Chondrocyte (in vitro differentiated cells): ENCODE data around the gene TRIM68. TPM values are rescaled to one million over a fixed set of nuclear protein-coding genes. Genes with fewer than 3 reads are reported as not detected.

Source experiments
- DNase-seq: peaks from one replicate; pipeline ENCODE4 v3.0.0; 2021; ENCODE audit warnings: mixed read lengths, low spot score
- H3K27ac Mint-ChIP-seq: one replicate; pipeline ENCODE4 v1.8.0; 2021; ENCODE audit warnings: mild to moderate bottlenecking, moderate library complexity, mixed read lengths; ENCODE audit not compliant: unreplicated experiment
- H3K27me3 Mint-ChIP-seq: 2 replicates; pipeline ENCODE4 v1.8.0; 2021; ENCODE audit warnings: low read depth, mixed read lengths
- H3K36me3 Mint-ChIP-seq: 2 replicates; pipeline ENCODE4 v1.8.0; 2021; ENCODE audit warnings: low read depth, mixed read lengths
- H3K4me1 Mint-ChIP-seq: 2 replicates; pipeline ENCODE4 v1.8.0; 2021; ENCODE audit warnings: low read depth, mild to moderate bottlenecking, mixed read lengths
- H3K4me3 Mint-ChIP-seq: one replicate; pipeline ENCODE4 v1.8.0; 2021; ENCODE audit warnings: mild to moderate bottlenecking, moderate library complexity, mixed read lengths; ENCODE audit not compliant: unreplicated experiment
- H3K9me3 Mint-ChIP-seq: 2 replicates; pipeline ENCODE4 v1.8.0; 2021; ENCODE audit warnings: low read depth, mixed read lengths
- CTCF ChIP-seq: fragments of 200-600 bp; sonication (generic); IDR thresholded peaks from 2 replicates; pipeline ENCODE4 v1.5.0; 2021; ENCODE audit warnings: antibody characterized with exemption, mild to moderate bottlenecking, moderate library complexity
- long read RNA-seq: library from polyadenylated mRNA; stranded (forward); transcript quantifications from one replicate; pipeline ENCODE4 v2.0.0, GENCODE V29; 2021
- total RNA-seq: library from RNA; stranded (reverse); gene quantifications from 3 replicates; pipeline ENCODE4 v1.2.1, GENCODE V29; 2021

The TRIM68 gene
- total RNA-seq, result 9.7 to 13.5 TPM (median 10.3 TPM) in 3 replicates
- long read RNA-seq, transcript TRIM68-201 (7 exons, 3,352 nt), result major isoform, 14 of 28 reads
- long read RNA-seq, transcript TRIM68-202 (6 exons, 874 nt), result minor isoform, 8 of 28 reads
- long read RNA-seq, partial matches to known transcripts, result 0 of 28 reads
- long read RNA-seq, other reads (novel, unspliced or antisense), result 6 of 28 reads

- Mint-ChIP-seq H3K27me3 (peaks cover 3% of the 10 kb centered on the region), H3K9me3 (no peaks in the 10 kb centered on the region), H3K4me1 (peaks cover 18% of the 10 kb centered on the region), H3K27ac (peak within 1 kb of the TSS; percentile 92), H3K36me3 (peaks cover 3% of the 10 kb centered on the region), H3K4me3 (peak within 1 kb of the TSS; percentile 90)
- peak; percentile 99 for DNase-seq
- TF ChIP-seq CTCF, result no peak
Measured at GRCh38 chr11:4607781-4608666, at the start of gene TRIM68. Gene TRIM68 (minus strand): TSS chr11:4608231. CDS start chr11:4605504, 2,727 bp downstream.

GRCh38 chr11:4654635-4655369 is 46.8 kb upstream of the TRIM68 start:
- H3K27ac Mint-ChIP-seq, result no peak overlapping the region
- peaks cover 6% of the 10 kb centered on the region for H3K27me3 Mint-ChIP-seq
- H3K36me3 Mint-ChIP-seq, result peaks cover 2% of the 10 kb centered on the region
- no peak for TF ChIP-seq CTCF
- peaks cover 13% of the 10 kb centered on the region for H3K4me1 Mint-ChIP-seq
- no peaks in the 10 kb centered on the region for H3K9me3 Mint-ChIP-seq
- no peak overlapping the region for H3K4me3 Mint-ChIP-seq
- no peak for DNase-seq

- Mint-ChIP-seq H3K4me1 (peaks cover 40% of the 10 kb centered on the region), H3K4me3 (no peak overlapping the region), H3K27me3 (peaks cover 4% of the 10 kb centered on the region), H3K36me3 (no peaks in the 10 kb centered on the region), H3K9me3 (no peaks in the 10 kb centered on the region), H3K27ac (peak overlapping the region; percentile 1)
- DNase-seq, result no peak
- TF ChIP-seq CTCF, result no peak
Measured at GRCh38 chr11:4647766-4648165, 39.7 kb upstream of the TRIM68 start.

- peaks cover 4% of the 10 kb centered on the region for H3K27me3 Mint-ChIP-seq
- no peak overlapping the region for H3K4me3 Mint-ChIP-seq
- no peaks in the 10 kb centered on the region for H3K36me3 Mint-ChIP-seq
- no peaks in the 10 kb centered on the region for H3K9me3 Mint-ChIP-seq
- no peak overlapping the region for H3K27ac Mint-ChIP-seq
- TF ChIP-seq CTCF, result no peak
- no peak for DNase-seq
- H3K4me1 Mint-ChIP-seq, result peaks cover 57% of the 10 kb centered on the region
Measured at GRCh38 chr11:4645974-4646373, 37.9 kb upstream of the TRIM68 start.

GRCh38 chr11:4644233-4644632 is 36.2 kb upstream of the TRIM68 start:
- Mint-ChIP-seq H3K4me1 (peaks cover 57% of the 10 kb centered on the region), H3K9me3 (no peaks in the 10 kb centered on the region), H3K27me3 (peaks cover under 1% of the 10 kb centered on the region), H3K4me3 (peak overlapping the region; percentile 11), H3K36me3 (no peaks in the 10 kb centered on the region), H3K27ac (peak overlapping the region; percentile 10)
- no peak for DNase-seq
- TF ChIP-seq CTCF, result no peak
